Measurements from ENCODE around the gene TOPBP1.
"Not testable (repeated sequence)": the region's sequence is repeated elsewhere in the genome, so short reads cannot be mapped to it uniquely, and the experiment has no call there.

The TOPBP1 gene

GRCh38 chr3:133568294-133569014 lies 93.3 kb downstream of the TOPBP1 start:
- no peak for DNase-seq

DNA sequence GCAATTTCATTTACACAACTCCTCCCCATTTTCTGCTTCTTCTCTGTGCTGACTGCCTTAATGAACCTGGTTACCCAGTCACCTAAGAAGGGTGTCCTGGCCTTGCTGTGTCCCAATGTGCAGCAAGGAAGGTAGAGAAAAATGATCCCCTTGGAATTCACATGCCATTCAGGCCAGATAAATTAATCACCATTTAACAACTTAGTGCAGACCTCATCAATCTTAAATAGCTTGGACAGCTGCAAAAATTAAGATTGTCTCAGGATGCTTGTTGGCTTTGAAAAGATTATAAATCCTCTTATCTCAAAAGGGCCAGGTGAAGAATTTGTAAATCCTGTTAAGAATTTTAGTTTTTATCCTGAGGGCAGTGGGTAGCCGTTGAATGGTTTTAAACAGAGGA lies 97.9 kb downstream of the TOPBP1 start:
- DNase-seq = no peak

DNA sequence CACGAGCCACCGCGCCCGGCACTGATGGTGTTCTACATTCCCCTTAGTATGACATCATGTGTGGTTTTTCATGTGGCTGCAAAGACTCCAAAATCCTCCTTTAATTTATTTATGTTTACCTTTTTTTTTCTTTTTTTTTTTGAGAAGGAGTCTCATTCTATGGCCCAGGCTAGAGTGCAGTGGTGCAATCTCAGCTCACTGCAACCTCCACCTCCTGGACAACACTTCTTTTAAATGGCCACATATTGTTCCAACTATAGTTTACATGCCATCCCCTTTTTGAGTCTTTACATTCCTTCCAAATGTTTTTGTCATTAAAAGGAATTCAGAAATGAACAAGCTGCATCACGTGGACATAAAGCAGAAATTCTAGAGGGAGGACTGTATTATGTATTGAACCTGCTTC lies 98.6 kb downstream of the TOPBP1 start:
- no peak for DNase-seq

- DNase-seq = no peak
These were observed 99.4 kb downstream of the TOPBP1 start for GRCh38 chr3:133562376-133562775.

GRCh38 chr3:133561679-133562078 lies 100.1 kb downstream of the TOPBP1 start:
- DNase-seq = no peak

- not testable (repeated sequence) for DNase-seq
These were observed 110.2 kb downstream of the TOPBP1 start for GRCh38 chr3:133551589-133551988.
